NB4 (cell line): Measurements from ENCODE around the gene RFPL1.

ENCODE experiments used
- CTCF ChIP-seq: IDR thresholded peaks from one replicate; pipeline ENCODE4 v1.5.1; 2012; ENCODE audit warnings: low read depth, low read length
- MAX ChIP-seq: IDR thresholded peaks from 2 replicates; pipeline ENCODE4 v1.6.1; 2011; ENCODE audit warnings: low read depth, low read length
- MYC ChIP-seq: IDR thresholded peaks from 2 replicates; pipeline ENCODE4 v1.6.1; 2011; ENCODE audit warnings: low read depth, low read length
- POLR2A ChIP-seq: IDR thresholded peaks from 2 replicates; pipeline ENCODE4 v1.6.1; 2011; ENCODE audit warnings: mild to moderate bottlenecking; ENCODE audit not compliant: insufficient read length; ENCODE audit errors: extremely low read depth

- TF ChIP-seq CTCF, result no peak
- no peak for TF ChIP-seq POLR2A
- TF ChIP-seq MYC, result no peak
- no peak for TF ChIP-seq MAX
Observed at GRCh38 chr22:29443452-29443851, 5.1 kb downstream of the RFPL1 start.
